ENCODE measurements around the gene GPR146.

The GPR146 gene

DNA sequence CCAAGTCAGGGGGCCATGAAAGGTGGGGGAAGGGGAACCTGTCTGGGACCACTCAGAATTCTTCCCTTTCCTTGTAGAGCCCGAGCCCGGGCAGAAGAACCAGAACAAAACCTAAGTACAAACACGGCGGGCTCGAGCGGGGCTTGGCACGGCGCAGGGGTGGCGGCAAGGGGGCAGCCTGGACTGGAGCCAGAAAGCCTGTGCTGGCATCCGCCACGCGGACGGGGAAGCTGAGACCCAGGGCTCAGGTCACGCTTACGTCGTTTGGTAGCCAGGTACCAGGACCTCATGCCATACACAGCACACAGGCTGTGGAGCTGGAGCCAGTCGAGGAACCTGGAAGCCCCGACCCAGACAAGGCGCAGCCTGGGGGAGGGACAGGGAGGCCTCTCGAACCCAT, 37.0 kb downstream of the GPR146 start:
- DNase-seq (ENCODE audit: low read depth in 2 of 2) = no peak
- TF ChIP-seq, protein P1, sequence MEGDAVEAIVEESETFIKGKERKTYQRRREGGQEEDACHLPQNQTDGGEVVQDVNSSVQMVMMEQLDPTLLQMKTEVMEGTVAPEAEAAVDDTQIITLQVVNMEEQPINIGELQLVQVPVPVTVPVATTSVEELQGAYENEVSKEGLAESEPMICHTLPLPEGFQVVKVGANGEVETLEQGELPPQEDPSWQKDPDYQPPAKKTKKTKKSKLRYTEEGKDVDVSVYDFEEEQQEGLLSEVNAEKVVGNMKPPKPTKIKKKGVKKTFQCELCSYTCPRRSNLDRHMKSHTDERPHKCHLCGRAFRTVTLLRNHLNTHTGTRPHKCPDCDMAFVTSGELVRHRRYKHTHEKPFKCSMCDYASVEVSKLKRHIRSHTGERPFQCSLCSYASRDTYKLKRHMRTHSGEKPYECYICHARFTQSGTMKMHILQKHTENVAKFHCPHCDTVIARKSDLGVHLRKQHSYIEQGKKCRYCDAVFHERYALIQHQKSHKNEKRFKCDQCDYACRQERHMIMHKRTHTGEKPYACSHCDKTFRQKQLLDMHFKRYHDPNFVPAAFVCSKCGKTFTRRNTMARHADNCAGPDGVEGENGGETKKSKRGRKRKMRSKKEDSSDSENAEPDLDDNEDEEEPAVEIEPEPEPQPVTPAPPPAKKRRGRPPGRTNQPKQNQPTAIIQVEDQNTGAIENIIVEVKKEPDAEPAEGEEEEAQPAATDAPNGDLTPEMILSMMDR (IDR thresholded peaks at IDR 0.05; ENCODE audit: low read depth, low read length) = no peak

DNA sequence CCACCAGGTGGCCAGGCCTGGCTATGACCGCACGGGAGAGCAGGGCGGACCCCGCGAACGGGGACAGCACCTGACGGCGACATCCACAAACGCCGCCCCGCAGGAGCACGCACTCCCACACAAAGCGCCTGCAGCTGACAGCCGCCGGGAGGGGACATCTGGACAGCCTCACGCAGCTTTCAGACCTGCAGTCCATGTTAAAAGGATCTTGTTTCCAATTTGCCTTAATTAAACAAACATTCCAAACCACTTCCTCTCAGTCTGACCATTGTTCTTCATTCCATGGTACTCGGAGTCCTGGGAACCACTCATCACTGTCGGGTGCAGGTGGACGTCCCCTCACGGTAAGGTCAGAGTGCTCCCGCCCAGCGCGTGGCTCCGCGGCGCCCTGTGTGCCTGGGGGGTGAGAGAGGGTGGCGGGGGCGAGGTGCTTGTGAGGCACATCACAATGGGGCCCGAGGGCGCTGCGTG, 37.6 kb downstream of the GPR146 start:
- no peak overlapping the region for H3K4me3 ChIP-seq (replicated peaks in 1 of 2; ENCODE audit: low read depth in 2 of 2, low read length in 2 of 2)
- DNase-seq (ENCODE audit: low read depth in 2 of 2) = no peak

More for the DNA sequence above, 37.0 kb downstream of the GPR146 start:
- H3K4me3 ChIP-seq (replicated peaks in 1 of 2; ENCODE audit: low read depth in 2 of 2, low read length in 2 of 2) = no peak overlapping the region

GRCh38 chr7:1083729-1084657, 39.6 kb downstream of the GPR146 start:
- TF ChIP-seq, protein P1 (IDR thresholded peaks at IDR 0.05; ENCODE audit: low read depth, low read length) = no peak
- no peak overlapping the region for H3K4me3 ChIP-seq (replicated peaks in 1 of 2; ENCODE audit: low read depth in 2 of 2, low read length in 2 of 2)
- DNase-seq (ENCODE audit: low read depth in 2 of 2) = no peak

More for the DNA sequence above, 37.6 kb downstream of the GPR146 start:
- TF ChIP-seq, protein P1 (IDR thresholded peaks at IDR 0.05; ENCODE audit: low read depth, low read length) = no peak

GRCh38 chr7:1085266-1085665, 40.9 kb downstream of the GPR146 start:
- no peak overlapping the region for H3K4me3 ChIP-seq (replicated peaks in 1 of 2; ENCODE audit: low read depth in 2 of 2, low read length in 2 of 2)
- no peak for DNase-seq (ENCODE audit: low read depth in 2 of 2)
- TF ChIP-seq, protein P1 (IDR thresholded peaks at IDR 0.05; ENCODE audit: low read depth, low read length) = no peak

DNA sequence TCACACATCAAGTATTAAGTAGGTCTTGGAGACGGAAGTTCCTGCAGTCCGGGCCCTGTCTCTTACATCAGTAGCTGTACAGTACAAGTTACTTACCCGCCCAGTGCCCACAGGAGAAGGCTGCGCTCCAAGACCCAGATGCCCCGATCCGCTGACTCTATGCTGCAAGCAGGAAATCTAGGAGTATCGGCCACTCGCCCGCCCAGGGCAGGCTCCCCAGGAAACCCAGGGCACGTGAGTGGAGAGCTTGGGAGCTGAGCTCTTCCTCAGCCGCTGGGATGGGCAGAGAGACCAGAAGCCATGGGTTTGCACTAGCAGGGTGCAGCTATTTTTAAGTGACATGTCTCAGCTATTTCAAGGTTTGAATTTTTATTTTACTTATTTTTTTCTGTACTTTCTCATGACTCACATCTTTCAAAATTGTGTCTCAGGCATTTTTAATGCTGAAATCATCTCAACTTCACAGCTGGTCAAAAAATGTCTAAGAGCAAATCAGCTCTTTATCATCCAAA, 41.6 kb downstream of the GPR146 start:
- no peak overlapping the region for H3K4me3 ChIP-seq (replicated peaks in 1 of 2; ENCODE audit: low read depth in 2 of 2, low read length in 2 of 2)
- DNase-seq (ENCODE audit: low read depth in 2 of 2) = peak in 1 of 2 donors; percentile 61
- TF ChIP-seq, protein P1 (IDR thresholded peaks at IDR 0.05; ENCODE audit: low read depth, low read length) = no peak

DNA sequence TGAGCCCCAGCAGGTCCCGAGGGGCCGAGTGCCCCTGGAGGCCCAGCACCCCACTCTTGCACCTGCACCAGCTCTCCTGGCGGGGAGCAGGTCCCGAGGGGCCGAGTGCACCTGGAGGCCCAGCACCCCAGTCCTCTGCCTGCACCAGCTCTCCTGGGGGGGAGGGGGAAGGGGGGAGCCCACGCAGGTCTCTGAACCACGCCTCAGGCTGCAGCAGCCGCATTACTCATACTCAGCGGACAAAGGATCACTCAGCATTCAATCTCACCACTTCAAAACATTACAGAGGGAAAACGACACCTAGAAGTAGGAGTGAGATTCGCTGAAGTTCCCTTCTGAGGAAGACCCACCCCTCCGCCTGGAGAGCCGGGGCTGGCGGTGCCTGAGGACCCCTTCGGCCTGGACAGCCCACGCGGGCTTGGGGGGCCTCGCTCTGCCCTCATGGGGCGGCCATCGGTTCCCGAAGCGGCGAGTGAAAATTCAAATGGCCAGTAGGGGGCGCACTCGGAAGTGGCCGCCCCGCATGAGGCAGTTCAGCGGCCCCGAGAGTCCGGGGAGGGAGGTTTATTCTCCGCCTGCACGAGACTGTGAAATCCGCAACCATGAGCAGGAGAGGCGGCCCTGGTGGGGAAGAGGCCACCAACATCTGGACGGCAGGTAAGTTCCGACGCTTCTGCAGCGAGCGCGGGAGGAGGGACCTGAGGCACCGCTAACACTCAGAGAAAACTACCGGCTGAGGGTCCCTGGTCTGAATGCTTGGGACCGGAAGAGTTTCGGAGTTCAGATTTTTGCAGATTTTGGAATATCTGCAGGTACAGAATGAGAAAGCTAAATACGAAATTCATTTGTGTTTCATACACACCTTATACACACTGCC, 42.5 kb downstream of the GPR146 start:
- peak; percentile 67 to 72 for DNase-seq (ENCODE audit: low read depth in 2 of 2)
- TF ChIP-seq, protein P1 (IDR thresholded peaks at IDR 0.05; ENCODE audit: low read depth, low read length) = peak; percentile 81
- peak overlapping the region; percentile 40 to 56 for H3K4me3 ChIP-seq (replicated peaks in 1 of 2; ENCODE audit: low read depth in 2 of 2, low read length in 2 of 2)
